ENCODE results near the gene MACROD1. TPM values are rescaled to one million over a fixed set of nuclear protein-coding genes. Genes with fewer than 3 reads are reported as not detected.

The MACROD1 gene
- total and polyA plus RNA-seq, 9 of the 15 experiments (the other 6 are each of a cell fraction or from before 2014, with no cell fraction given) = 1.1 to 60.0 (median 26.4) TPM

GRCh38 chr11:64207256-64208085, 41.6 kb upstream of the MACROD1 start (continued):
- TF ChIP-seq RREB1 (CRISPR knock-in tag; IDR thresholded peaks at IDR 0.05) (no peak), CCNT2 (IDR thresholded peaks at IDR 0.05; ENCODE audit: borderline replicate concordance, extremely low read depth, insufficient read length, low read depth, low read length) (no peak), HNRNPK (IDR thresholded peaks at IDR 0.05; ENCODE audit: low read depth, low read length, poor library complexity, severe bottlenecking) (no peak), JUN (IDR thresholded peaks at IDR 0.05; ENCODE audit: borderline replicate concordance, low read depth, low read length) (no peak), JUN (CRISPR knock-in tag; IDR thresholded peaks at IDR 0.05; ENCODE audit: borderline replicate concordance) (0 out of 2 replicates have a peak, but pooled peaks have one; percentile 55), GTF2B (IDR thresholded peaks at IDR 0.05; ENCODE audit: extremely low read depth, insufficient read length) (no peak), GABPA (tag; conservative IDR thresholded peaks at IDR 0.05; ENCODE audit: low read depth) (peak; percentile 89), KLF13 (tag; IDR thresholded peaks at IDR 0.05; ENCODE audit: borderline replicate concordance, low read depth) (0 out of 2 replicates have a peak, but pooled peaks have one; percentile 15), SMARCB1 (IDR thresholded peaks at IDR 0.05; ENCODE audit: insufficient read length, low read depth) (no peak), ZNF592 (IDR thresholded peaks at IDR 0.05) (peak; percentile 78; the same call in 1 of the 2 replicates), KLF10 (CRISPR knock-in tag; IDR thresholded peaks at IDR 0.05) (no peak), PCBP2 (IDR thresholded peaks at IDR 0.05; ENCODE audit: low read depth, low read length, poor library complexity, severe bottlenecking) (no peak)
